AG04449 (cell line): ENCODE results near the gene POLA1.

Experiments used
- CTCF ChIA-PET: fragments of 350-600 bp; formaldehyde crosslinking; extraction: SDS; loops from one replicate; lab custom pipeline; 2021; ENCODE audit warnings: antibody characterized with exemption; lab: Yijun Ruan, JAX
- POLR2A ChIA-PET: fragments of 400-600, 350-600 bp; formaldehyde crosslinking; extraction: SDS; loops from one replicate; lab custom pipeline; 2020; ENCODE audit warnings: antibody characterized with exemption, inconsistent platforms; lab: Yijun Ruan, JAX
- DNase-seq: peaks from one replicate; pipeline ENCODE4 v3.0.0-alpha.2; 2010; ENCODE audit warnings: low read depth, low spot score
- H3K4me3 ChIP-seq: 2 replicates; pipeline ENCODE4 v1.5.1; 2011; ENCODE audit warnings: low read depth, mild to moderate bottlenecking, control low read depth, low read length
- CTCF ChIP-seq: IDR thresholded peaks from one replicate; pipeline ENCODE4 v1.5.1; 2011; ENCODE audit warnings: mild to moderate bottlenecking, moderate library complexity, low read length, control low read depth, inconsistent platforms; ENCODE audit not compliant: insufficient read depth; ENCODE audit errors: missing control alignments

The POLA1 gene

GRCh38 chrX:25025615-25026014 lies 331.9 kb downstream of the POLA1 start:
- ChIA-PET POLR2A (no interaction called here), CTCF (no interaction called here)
- no peak overlapping the region for H3K4me3 ChIP-seq
- DNase-seq = no peak
- TF ChIP-seq CTCF = no peak

- no peak for DNase-seq
- TF ChIP-seq CTCF = no peak
- H3K4me3 ChIP-seq = no peak overlapping the region
- POLR2A ChIA-PET = no interaction called here
- CTCF ChIA-PET = no interaction called here
Measured at GRCh38 chrX:25026576-25026975, 332.9 kb downstream of the POLA1 start.

GRCh38 chrX:25028726-25029125 lies 335.0 kb downstream of the POLA1 start:
- no peak for TF ChIP-seq CTCF
- DNase-seq = no peak
- ChIA-PET CTCF (interaction anchor here (1.4 kb wide), 1 partner anchor 190 kb away, joined by 3 read pairs; no protein-coding TSS in a partner anchor), POLR2A (no interaction called here)
- no peak overlapping the region for H3K4me3 ChIP-seq

GRCh38 chrX:25029288-25029825 lies 335.6 kb downstream of the POLA1 start:
- POLR2A ChIA-PET = no interaction called here
- no peak for TF ChIP-seq CTCF
- no peak for DNase-seq
- CTCF ChIA-PET = interaction anchor here (1.4 kb wide), 1 partner anchor 191 kb away, joined by 3 read pairs; no protein-coding TSS in a partner anchor
- H3K4me3 ChIP-seq = no peak overlapping the region

GRCh38 chrX:25034889-25035288 lies 341.2 kb downstream of the POLA1 start:
- no peak overlapping the region for H3K4me3 ChIP-seq
- no peak for DNase-seq
- POLR2A ChIA-PET = no interaction called here
- CTCF ChIA-PET = interaction anchor here (0.6 kb wide), 1 partner anchor 217 kb away, joined by 3 read pairs; no protein-coding TSS in a partner anchor
- TF ChIP-seq CTCF = peak; percentile 8

GRCh38 chrX:25039036-25039435 lies 345.3 kb downstream of the POLA1 start:
- H3K4me3 ChIP-seq = no peak overlapping the region
- CTCF ChIA-PET = no interaction called here
- DNase-seq = no peak
- TF ChIP-seq CTCF = no peak
- POLR2A ChIA-PET = no interaction called here
